HepG2 (cell line): ENCODE results near the gene CADM2. TPM values are rescaled to one million over a fixed set of nuclear protein-coding genes. Genes with fewer than 3 reads are reported as not detected.

Source experiments
- ATAC-seq: fragments of 200-7000 bp; cut with Tn5 transposase; 3 replicates; pipeline ENCODE4 v1.9.1; 2020; ENCODE audit warnings: mild to moderate bottlenecking, moderate library complexity
- BruUV-seq: library from RNA; stranded (reverse); fragments of 400-500 nt; replicated peaks from 2 replicates; lab custom pipeline; 2021; lab: Mats Ljungman, UMichigan
- CTCF ChIA-PET: fragments of 300-600 bp; formaldehyde crosslinking; extraction: SDS; loops from one replicate; lab custom pipeline; 2021; ENCODE audit warnings: low total read pairs, inconsistent platforms, low intra/inter-chr PET ratio; lab: Yijun Ruan, JAX
- POLR2A ChIA-PET: fragments of 350-600 bp; sonication (Branson Sonifier 250); formaldehyde crosslinking; loops from one replicate; lab custom pipeline; 2020; ENCODE audit warnings: antibody characterized with exemption, inconsistent platforms; lab: Yijun Ruan, JAX
- DNase-seq: peaks from one replicate; pipeline ENCODE4 v3.0.0-alpha.2; 2015; ENCODE audit warnings: low spot score
- FAIRE-seq: peaks from 3 replicates; lab custom pipeline; 2011; peaks lifted over from hg19 to GRCh38; lab: Jason Lieb, UNC
- H2AFZ ChIP-seq: one replicate; pipeline ENCODE4 v1.6.1; 2011; ENCODE audit warnings: low read length, inconsistent platforms
- H3K27ac ChIP-seq: fragments of 300-600 bp; 3 replicates; pipeline ENCODE4 v1.8.0; 2011; ENCODE audit warnings: mixed run types, mild to moderate bottlenecking, mixed read lengths, low read length, inconsistent platforms; ENCODE audit not compliant: insufficient read depth; ENCODE audit errors: extremely low read length
- H3K27me3 ChIP-seq, 2 experiments: fragments of 200-600 bp in 1 of 2; 2 replicates in 1 of 2; 3 replicates in 1 of 2; pipeline versions ENCODE4 v1.6.0 to v1.8.0; 2011; ENCODE audit warnings: low read length in 2 of 2, mild to moderate bottlenecking in 2 of 2, moderate library complexity in 2 of 2, inconsistent platforms in 1 of 2; ENCODE audit not compliant: insufficient read depth in 2 of 2, control insufficient read depth in 1 of 2
- H3K36me3 ChIP-seq, 2 experiments: fragments of 200-600 bp in 1 of 2; replicated peaks in 1 of 2; 2 replicates in 1 of 2; 3 replicates in 1 of 2; pipeline versions ENCODE4 v1.5.1 to v1.8.0; 2011; ENCODE audit warnings: low read length in 2 of 2, inconsistent platforms in 1 of 2; ENCODE audit not compliant: insufficient read depth in 2 of 2, control insufficient read depth in 1 of 2
- H3K4me1 ChIP-seq: 2 replicates; pipeline ENCODE4 v1.5.1; 2012; ENCODE audit warnings: low read length, inconsistent platforms; ENCODE audit not compliant: insufficient read depth
- H3K4me2 ChIP-seq: 2 replicates; pipeline ENCODE4 v1.6.0; 2011; ENCODE audit warnings: low read depth, low read length, inconsistent platforms
- H3K4me3 ChIP-seq, 3 experiments: fragments of 200-600 bp in 1 of 3; sonication (generic), shearing (Covaris generic) in 1 of 3; replicated peaks in 1 of 3; 2 replicates each; pipeline ENCODE4 v1.5.1; 2011 to 2016; ENCODE audit warnings: low read length in 3 of 3, inconsistent platforms in 2 of 3, low read depth in 2 of 3, mild to moderate bottlenecking in 2 of 3, control low read depth in 1 of 3, mixed read lengths in 1 of 3; ENCODE audit not compliant: insufficient read depth in 1 of 3
- H3K79me2 ChIP-seq: one replicate; pipeline ENCODE4 v1.6.1; 2011; ENCODE audit warnings: low read length, inconsistent platforms; ENCODE audit not compliant: insufficient read depth
- H3K9ac ChIP-seq: 2 replicates; pipeline ENCODE4 v1.6.0; 2011; ENCODE audit warnings: mild to moderate bottlenecking, low read depth, low read length, inconsistent platforms; ENCODE audit not compliant: insufficient read depth
- H3K9me3 ChIP-seq: 2 replicates; pipeline ENCODE4 v1.5.1; 2012; ENCODE audit warnings: mild to moderate bottlenecking, low read length
- H4K20me1 ChIP-seq: 2 replicates; pipeline ENCODE4 v1.6.0; 2011; ENCODE audit warnings: inconsistent platforms, mild to moderate bottlenecking, low read length, moderate library complexity; ENCODE audit not compliant: insufficient read depth
- HINFP ChIP-seq: sonication (generic); formaldehyde crosslinking; IDR thresholded peaks from 2 replicates; pipeline ENCODE4 v1.4.0; 2020; ENCODE audit warnings: low read depth, mild to moderate bottlenecking, missing genetic modification reagents
- MIER2 ChIP-seq: IDR thresholded peaks from 2 replicates; pipeline ENCODE4 v1.6.1; 2016; ENCODE audit warnings: missing biosample characterization, missing genetic modification reagents
- MYNN ChIP-seq: sonication (generic); formaldehyde crosslinking; IDR thresholded peaks from 2 replicates; pipeline ENCODE4 v1.4.0; 2020; ENCODE audit warnings: mild to moderate bottlenecking, low read depth, missing genetic modification reagents
- PHF20 ChIP-seq: sonication (generic); formaldehyde crosslinking; IDR thresholded peaks from 2 replicates; pipeline ENCODE4 v1.5.0; 2020; ENCODE audit warnings: mild to moderate bottlenecking, missing genetic modification reagents
- PHF8 ChIP-seq: sonication (generic); formaldehyde crosslinking; IDR thresholded peaks from 2 replicates; pipeline ENCODE4 v1.5.0; 2020; ENCODE audit warnings: missing genetic modification reagents
- TBP ChIP-seq: sonication (generic); formaldehyde crosslinking; IDR thresholded peaks from 2 replicates; pipeline ENCODE4 v1.5.0; 2020; ENCODE audit warnings: missing genetic modification reagents
- ZBTB10 ChIP-seq: sonication (generic); formaldehyde crosslinking; IDR thresholded peaks from 2 replicates; pipeline ENCODE4 v1.4.0; 2020; ENCODE audit warnings: missing genetic modification reagents, borderline replicate concordance
- ZBTB20 ChIP-seq: sonication (generic); formaldehyde crosslinking; IDR thresholded peaks from 2 replicates; pipeline ENCODE4 v1.8.1; 2023; ENCODE audit warnings: missing genetic modification reagents, low read depth, mild to moderate bottlenecking, borderline replicate concordance
- ZNF431 ChIP-seq: sonication (generic); formaldehyde crosslinking; IDR thresholded peaks from 2 replicates; pipeline ENCODE4 v1.9.0; 2022; ENCODE audit warnings: missing genetic modification reagents, low read depth, mild to moderate bottlenecking, borderline replicate concordance
- WGBS: methylation state at CpG from one replicate; pipeline ENCODE4 v1.1.6; 2017; ENCODE audit warnings: low lambda C conversion rate; 5-methylcytosine and 5-hydroxymethylcytosine counted together
- in situ Hi-C: cut with HindIII; loops from 2 replicates; pipeline ENCODE4 v1.10.0; 2017; ENCODE audit warnings: low pct_unique_long_range_greater_than_20kb; ENCODE audit not compliant: extremely low pct_ligation_motif_present
- intact Hi-C: fragments of 100-400 bp; cut with micrococcal nuclease; formaldehyde crosslinking; loops from one replicate; pipeline ENCODE4 v1.10.0; 2022; ENCODE audit not compliant: unreplicated experiment
- polyA plus RNA-seq, 8 experiments: library from polyadenylated mRNA; depleted of rRNA in 3 of 8; stranded (reverse) in 7 of 8; unstranded in 1 of 8; fragments of >200 nt; fragmentation: Illumina TruSeq in 4 of 8; extraction: Trizol in 4 of 8; gene quantifications; 2 replicates each; pipeline versions ENCODE4 v1.2.1 to v1.2.3, GENCODE V29; 2011 to 2016; ENCODE audit warnings: low read depth in 4 of 8, missing spikeins in 1 of 8, mixed read lengths in 1 of 8; ENCODE audit not compliant: insufficient read depth in 1 of 8
- total RNA-seq, 5 experiments: library from RNA; depleted of rRNA; stranded (reverse); fragments of >200 nt; fragmentation: Illumina TruSeq; extraction: Trizol; gene quantifications; 2 replicates each; pipeline ENCODE4 v1.2.3, GENCODE V29; 2016; ENCODE audit warnings: low read depth in 1 of 5

Gene CADM2
- total and polyA plus RNA-seq, 2 of the 13 experiments (the other 11 are each of a cell fraction or from before 2014, with no cell fraction given): not detected

GRCh38 chr3:85842081-85842480 is 883.3 kb downstream of the CADM2 start:
- Histone ChIP-seq H3K4me2 (no peak overlapping the region), H3K9ac (no peak overlapping the region), H3K79me2 (no peaks in the 10 kb centered on the region), H3K4me3 (no peak overlapping the region), H3K27ac (no peak overlapping the region), H3K9me3 (no peaks in the 10 kb centered on the region), H2AFZ (no peak overlapping the region), H4K20me1 (no peaks in the 10 kb centered on the region), H3K4me1 (no peaks in the 10 kb centered on the region), H3K36me3 (no peaks in the 10 kb centered on the region), H3K27me3 (no peaks in the 10 kb centered on the region)
- no TSS peak for BruUV-seq
- WGBS: 4% methylated on average over 3 of the region's 3 CpGs
- intact Hi-C loops: no loop called here
- FAIRE-seq: no peak
- in situ Hi-C loops: no loop called here
- ChIA-PET CTCF (no interaction called here), POLR2A (no interaction called here)
- TF ChIP-seq ZBTB20 (CRISPR knock-in tag) (no peak), TBP (CRISPR knock-in tag) (no peak), MYNN (CRISPR knock-in tag) (no peak), ZNF431 (no peak), PHF20 (no peak), ZBTB10 (CRISPR knock-in tag) (no peak)
- no peak for ATAC-seq
- no peak for DNase-seq

GRCh38 chr3:85846940-85847339 is 888.2 kb downstream of the CADM2 start:
- no peak overlapping the region for H2AFZ ChIP-seq
- no TSS peak for BruUV-seq
- H3K4me1 ChIP-seq: no peaks in the 10 kb centered on the region
- no peaks in the 10 kb centered on the region for H3K79me2 ChIP-seq
- H3K4me2 ChIP-seq: no peak overlapping the region
- no peak overlapping the region for H3K27ac ChIP-seq
- no peak for ATAC-seq
- FAIRE-seq: no peak
- no peaks in the 10 kb centered on the region for H4K20me1 ChIP-seq
- POLR2A ChIA-PET: no interaction called here
- no peaks in the 10 kb centered on the region for H3K9me3 ChIP-seq
- CTCF ChIA-PET: no interaction called here
- intact Hi-C loops: no loop called here
- no peak for DNase-seq
- no peak overlapping the region for H3K4me3 ChIP-seq
- H3K27me3 ChIP-seq: no peaks in the 10 kb centered on the region
- H3K9ac ChIP-seq: no peak overlapping the region
- no peaks in the 10 kb centered on the region for H3K36me3 ChIP-seq
- TF ChIP-seq HINFP (no peak), MIER2 (CRISPR knock-in tag) (no peak), PHF8 (CRISPR knock-in tag) (no peak)
- in situ Hi-C loops: no loop called here
